GM12873 (cell line): ENCODE data around the gene TTLL7.

Experiments
- CTCF ChIP-seq: IDR thresholded peaks from 2 replicates; pipeline ENCODE4 v1.5.1; 2012; ENCODE audit warnings: low read depth, mild to moderate bottlenecking, moderate library complexity, low read length, control low read depth; ENCODE audit not compliant: insufficient read depth; ENCODE audit errors: missing control alignments

The TTLL7 gene

GRCh38 chr1:83976920-83977319 is 22.0 kb downstream of the TTLL7 start:
- TF ChIP-seq CTCF, result no peak

GRCh38 chr1:83970802-83971201 is 28.1 kb downstream of the TTLL7 start:
- no peak for TF ChIP-seq CTCF

- no peak for TF ChIP-seq CTCF
These were observed 28.8 kb downstream of the TTLL7 start for GRCh38 chr1:83970114-83970513.

GRCh38 chr1:83967336-83967735 is 31.6 kb downstream of the TTLL7 start:
- TF ChIP-seq CTCF, result no peak

GRCh38 chr1:83964153-83964552 is 34.8 kb downstream of the TTLL7 start:
- TF ChIP-seq CTCF, result no peak

- no peak for TF ChIP-seq CTCF
These were observed 37.2 kb downstream of the TTLL7 start for GRCh38 chr1:83961571-83962295.

- TF ChIP-seq CTCF, result no peak
These were observed 38.2 kb downstream of the TTLL7 start for GRCh38 chr1:83960669-83961277.
